ENCODE results near the gene IRAK2.

GRCh38 chr3:10196389-10197052, 31.8 kb downstream of the IRAK2 start:
- TF ChIP-seq BHLHE40 (IDR thresholded peaks at IDR 0.05; ENCODE audit: low read depth, low read length) (no peak), CTCF (IDR thresholded peaks at IDR 0.05) (no peak), CHD2 (IDR thresholded peaks at IDR 0.05; ENCODE audit: low read length, partially characterized antibody) (no peak), KDM5A (IDR thresholded peaks at IDR 0.05) (no peak), EP300 (IDR thresholded peaks at IDR 0.05) (no peak), MAX (IDR thresholded peaks at IDR 0.05) (no peak), HDAC2 (IDR thresholded peaks at IDR 0.05) (no peak), POLR2A (IDR thresholded peaks at IDR 0.05; ENCODE audit: low read length) (no peak)

Data from A549 (cell line).